Heart right ventricle (tissue), 16 donors: ENCODE results near the gene PCGF5. TPM values are rescaled to one million over a fixed set of nuclear protein-coding genes. Genes with fewer than 3 reads are reported as not detected.
"Not testable (repeated sequence)": the region's sequence is repeated elsewhere in the genome, so short reads cannot be mapped to it uniquely, and the experiment has no call there.

Source experiments
- ATAC-seq, 8 donors: fragments of 200-7000 bp; cut with Tn5 transposase; one replicate each; pipeline ENCODE4 v1.9.1; 2020; ENCODE audit warnings: mild to moderate bottlenecking in 8 of 8, moderate library complexity in 8 of 8, moderate number of reproducible peaks in 1 of 8
- DNase-seq, 2 donors: peaks; one replicate each; pipeline ENCODE4 v3.0.0-alpha.2; 2020
- H3K27ac ChIP-seq, 10 donors: fragments of 200-600 bp; sonication (generic) in 2 of 10; one replicate each; pipeline versions ENCODE4 v1.5.0 to v1.8.0; 2020 to 2022; ENCODE audit warnings: mild to moderate bottlenecking in 3 of 10
- H3K27me3 ChIP-seq, 7 donors: fragments of 200-600 bp; one replicate each; pipeline ENCODE4 v1.8.0; 2021 to 2022; ENCODE audit warnings: mild to moderate bottlenecking in 2 of 7
- H3K36me3 ChIP-seq, 9 donors: fragments of 200-600 bp; sonication (generic) in 1 of 9; one replicate each; pipeline versions ENCODE4 v1.5.0 to v1.8.0; 2020 to 2022; ENCODE audit warnings: mild to moderate bottlenecking in 2 of 9
- H3K4me1 ChIP-seq, 9 donors: fragments of 200-600 bp; sonication (generic) in 1 of 9; one replicate each; pipeline versions ENCODE4 v1.5.0 to v1.8.0; 2020 to 2022; ENCODE audit warnings: mild to moderate bottlenecking in 4 of 9
- H3K4me3 ChIP-seq, 10 donors: fragments of 200-600 bp; sonication (generic) in 2 of 10; one replicate each; pipeline versions ENCODE4 v1.5.0 to v1.8.0; 2020 to 2022; ENCODE audit warnings: mild to moderate bottlenecking in 7 of 10, moderate library complexity in 2 of 10
- H3K9me3 ChIP-seq, 11 donors: fragments of 200-600 bp in 10 of 11; sonication (generic) in 2 of 11; one replicate each; pipeline versions ENCODE4 v1.5.0 to v1.8.0; 2013 to 2022; ENCODE audit warnings: mild to moderate bottlenecking in 2 of 11, control low read depth in 1 of 11, moderate library complexity in 1 of 11
- WGBS, 2 donors: extraction: QIAGEN DNeasy Blood & Tissue Kit; methylation state at CpG; one replicate each; pipeline ENCODE4 v1.1.7; 2013; ENCODE audit warnings: inconsistent platforms in 1 of 2; 5-methylcytosine and 5-hydroxymethylcytosine counted together
- intact Hi-C, 10 donors: fragments of 100-400 bp; cut with DNase I; formaldehyde crosslinking; loops; one replicate each; pipeline versions ENCODE4 v1.11.1 to v1.14.2; 2022
- polyA plus RNA-seq, 2 donors: library from polyadenylated mRNA; stranded (reverse); fragments of 200-250 nt; gene quantifications; one replicate each; pipeline ENCODE4 v1.2.3, GENCODE V29; 2013
- total RNA-seq, 10 donors: library from RNA; stranded (reverse); fragmentation: NEBNext Ultra II Directional in 3 of 10; extraction: Animal tissue kit (Norgen Biotek cat#: 25700) in 3 of 10; gene quantifications; one replicate each; pipeline versions ENCODE4 v1.2.1 to v1.2.4, GENCODE V29; 2021 to 2023
- TF ChIP-seq, protein P1 (sequence below), 9 donors: fragments of 200-600 bp; sonication (generic) in 2 of 9; IDR thresholded peaks; one replicate each; pipeline versions ENCODE4 v1.5.0 to v1.8.0; 2021 to 2022; ENCODE audit warnings: antibody characterized with exemption in 9 of 9, mild to moderate bottlenecking in 5 of 9, moderate library complexity in 1 of 9
- donor health status: Arrhythmogenic right ventricular cardiomyopathy.
- donor health status: ischemic (EF 13 %, LVEDD 7.1; RV severe dilation, severe dysfunction).
- donor health status: healthy with polysubstance abuse.
- donor health status: DM: no; HTN: yes; CAD: no.
- donor health status: DM: no; HTN: no; CAD: no.
- donor health status: ischemic (EF 25% LVEDD 6.9; RV normal size, moderate dysfunction).
- donor health status: ischemic (EF 25% LVEDD 5.7; RV mildly dilated, moderate dysfunction).
- donor health status: healthy.
- donor health status: DM: yes; HTN: yes; CAD: no.
- donor health status: Ischemic cardiomyopathy.
- donor health status: ischemic (EF 35%, LVEDD 5.7; RV mildly dilated, moderate dysfunction).
- donor health status: nonischemic (EF 11% LVEDD 7.7; RV severe dilation, severe dysfunction).
- donor health status: DM: yes; HTN: yes; CAD: no.
- donor health status: PGD.
- donor health status: ischemic (EF 29% LVEDD 5.4; RV normal size, mild dysfunction).
- donor health status: nonischemic (EF 23%, LVEDD 6.1; RV moderate dilation, normal function).

PCGF5 gene
- total and polyA plus RNA-seq, 12 donors = 46.2 to 104 (median 76.5) TPM

GRCh38 chr10:91185239-91185875 is 35.1 kb upstream of the PCGF5 start:
- H3K27ac ChIP-seq = peak overlapping the region in 1 of 10 donors; percentile 1
- WGBS, 2 donors = 68 to 71% methylated on average over 8 of the region's 8 CpGs
- H3K4me1 ChIP-seq = peaks cover 0 to 45% (median 14%) of the 10 kb centered on the region in 9 donors
- H3K9me3 ChIP-seq = peaks cover 0 to 13% (median 0%) of the 10 kb centered on the region in 11 donors
- H3K27me3 ChIP-seq = no peaks in the 10 kb centered on the region
- ATAC-seq (peak in 7 of 8 donors; percentile 7 to 85 (median 73)), DNase-seq (no peak)
- H3K36me3 ChIP-seq = no peaks in the 10 kb centered on the region
- intact Hi-C loops = no loop called here
- no peak overlapping the region for H3K4me3 ChIP-seq
- TF ChIP-seq, protein P1, sequence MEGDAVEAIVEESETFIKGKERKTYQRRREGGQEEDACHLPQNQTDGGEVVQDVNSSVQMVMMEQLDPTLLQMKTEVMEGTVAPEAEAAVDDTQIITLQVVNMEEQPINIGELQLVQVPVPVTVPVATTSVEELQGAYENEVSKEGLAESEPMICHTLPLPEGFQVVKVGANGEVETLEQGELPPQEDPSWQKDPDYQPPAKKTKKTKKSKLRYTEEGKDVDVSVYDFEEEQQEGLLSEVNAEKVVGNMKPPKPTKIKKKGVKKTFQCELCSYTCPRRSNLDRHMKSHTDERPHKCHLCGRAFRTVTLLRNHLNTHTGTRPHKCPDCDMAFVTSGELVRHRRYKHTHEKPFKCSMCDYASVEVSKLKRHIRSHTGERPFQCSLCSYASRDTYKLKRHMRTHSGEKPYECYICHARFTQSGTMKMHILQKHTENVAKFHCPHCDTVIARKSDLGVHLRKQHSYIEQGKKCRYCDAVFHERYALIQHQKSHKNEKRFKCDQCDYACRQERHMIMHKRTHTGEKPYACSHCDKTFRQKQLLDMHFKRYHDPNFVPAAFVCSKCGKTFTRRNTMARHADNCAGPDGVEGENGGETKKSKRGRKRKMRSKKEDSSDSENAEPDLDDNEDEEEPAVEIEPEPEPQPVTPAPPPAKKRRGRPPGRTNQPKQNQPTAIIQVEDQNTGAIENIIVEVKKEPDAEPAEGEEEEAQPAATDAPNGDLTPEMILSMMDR (IDR thresholded peaks at IDR 0.05) = no peak

- Histone ChIP-seq H3K4me1 (peaks cover 0 to 53% (median 32%) of the 10 kb centered on the region in 9 donors), H3K27me3 (no peaks in the 10 kb centered on the region), H3K27ac (no peak overlapping the region), H3K9me3 (peaks cover 0 to 9% (median 0%) of the 10 kb centered on the region in 11 donors), H3K36me3 (no peaks in the 10 kb centered on the region), H3K4me3 (no peak overlapping the region)
- ATAC-seq = no peak
- intact Hi-C loops = no loop called here
- WGBS, 2 donors = 91% methylated on average over 4 of the region's 4 CpGs
- no peak for DNase-seq
- TF ChIP-seq, protein P1 (IDR thresholded peaks at IDR 0.05) = no peak
Measured at GRCh38 chr10:91187156-91187555, 33.3 kb upstream of the PCGF5 start.

GRCh38 chr10:91188010-91188409 is 32.5 kb upstream of the PCGF5 start:
- H3K9me3 ChIP-seq, ATAC-seq, H3K36me3 ChIP-seq, H3K4me3 ChIP-seq, intact Hi-C loops, H3K27me3 ChIP-seq, H3K27ac ChIP-seq, DNase-seq: not testable (repeated sequence)
- WGBS, 2 donors = 87 to 88% methylated on average over 11 of the region's 11 CpGs
- peaks cover 0 to 59% (median 38%) of the 10 kb centered on the region in 9 donors for H3K4me1 ChIP-seq

GRCh38 chr10:91188889-91189288 is 31.6 kb upstream of the PCGF5 start:
- ATAC-seq (no peak), DNase-seq (no peak)
- intact Hi-C loops = no loop called here
- H3K4me3 ChIP-seq = no peak overlapping the region
- peaks cover 0 to 66% (median 38%) of the 10 kb centered on the region in 9 donors for H3K4me1 ChIP-seq
- TF ChIP-seq, protein P1 (IDR thresholded peaks at IDR 0.05) = no peak
- H3K27ac ChIP-seq = no peak overlapping the region
- H3K9me3 ChIP-seq = peaks cover 0 to under 1% (median 0%) of the 10 kb centered on the region in 11 donors
- H3K27me3 ChIP-seq = no peaks in the 10 kb centered on the region
- no peaks in the 10 kb centered on the region for H3K36me3 ChIP-seq

- H3K4me1 ChIP-seq = peaks cover 0 to 64% (median 36%) of the 10 kb centered on the region in 9 donors
- ATAC-seq (peak in 3 of 8 donors; percentile 27 to 51 (median 28)), DNase-seq (no peak)
- H3K9me3 ChIP-seq = no peaks in the 10 kb centered on the region
- H3K27me3 ChIP-seq = no peaks in the 10 kb centered on the region
- H3K27ac ChIP-seq = peak overlapping the region in 4 of 10 donors; percentile 10 to 45 (median 39)
- H3K36me3 ChIP-seq = no peaks in the 10 kb centered on the region
- intact Hi-C loops = no loop called here
- whole genome bisulfite sequencing, 2 donors = 95 to 98% methylated on average over 1 of the region's 1 CpG
- H3K4me3 ChIP-seq = no peak overlapping the region
- TF ChIP-seq, protein P1 (IDR thresholded peaks at IDR 0.05) = no peak
Measured at GRCh38 chr10:91190388-91190870, 30.0 kb upstream of the PCGF5 start.
